Measurements from ENCODE around the gene SSTR5.

Gene SSTR5

GRCh38 chr16:1125471-1125870 lies 52.9 kb downstream of the SSTR5 start:
- H3K36me3 ChIP-seq (ENCODE audit: control insufficient read depth, insufficient read depth, low read length) = no peaks in the 10 kb centered on the region
- H3K27me3 ChIP-seq (replicated peaks; ENCODE audit: control insufficient read depth, insufficient read depth, low read length) = no peaks in the 10 kb centered on the region; the same call in 1 of the 2 replicates
- no peak overlapping the region for H3K4me3 ChIP-seq (replicated peaks; ENCODE audit: low read depth, low read length)
- TF ChIP-seq CTCF (IDR thresholded peaks at IDR 0.05; ENCODE audit: insufficient read depth, low read length, poor library complexity, severe bottlenecking) = no peak
- DNase-seq (ENCODE audit: extremely low read depth, insufficient read length) = no peak

DNA sequence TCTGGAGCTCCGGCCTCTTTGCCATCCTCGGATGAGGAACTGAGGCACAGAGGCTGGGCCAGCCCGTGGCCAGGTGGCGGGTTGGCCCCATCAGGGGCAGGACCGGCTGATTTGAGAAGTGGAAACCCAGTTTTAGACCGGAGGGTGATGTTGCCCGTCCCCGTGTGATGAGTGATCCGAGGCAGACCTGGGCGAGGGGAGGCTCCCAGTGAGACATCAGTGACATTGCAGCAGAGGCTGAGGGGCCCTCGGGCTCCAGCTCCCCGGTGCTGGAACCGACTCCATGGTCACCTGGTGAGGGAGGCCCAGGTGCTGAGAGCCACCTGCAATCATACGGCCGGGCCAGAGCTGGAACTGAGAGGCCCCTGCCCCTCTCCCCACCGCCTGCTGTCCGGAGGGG lies 53.5 kb downstream of the SSTR5 start:
- no peaks in the 10 kb centered on the region for H3K36me3 ChIP-seq (ENCODE audit: control insufficient read depth, insufficient read depth, low read length)
- TF ChIP-seq CTCF (IDR thresholded peaks at IDR 0.05; ENCODE audit: insufficient read depth, low read length, poor library complexity, severe bottlenecking) = no peak
- H3K27me3 ChIP-seq (replicated peaks; ENCODE audit: control insufficient read depth, insufficient read depth, low read length) = no peaks in the 10 kb centered on the region; the same call in 1 of the 2 replicates
- H3K4me3 ChIP-seq (replicated peaks; ENCODE audit: low read depth, low read length) = no peak overlapping the region
- DNase-seq (ENCODE audit: extremely low read depth, insufficient read length) = no peak

GRCh38 chr16:1126586-1126985 lies 54.0 kb downstream of the SSTR5 start:
- no peak for DNase-seq (ENCODE audit: extremely low read depth, insufficient read length)
- no peak for TF ChIP-seq CTCF (IDR thresholded peaks at IDR 0.05; ENCODE audit: insufficient read depth, low read length, poor library complexity, severe bottlenecking)
- no peak overlapping the region for H3K4me3 ChIP-seq (replicated peaks; ENCODE audit: low read depth, low read length)
- no peaks in the 10 kb centered on the region for H3K36me3 ChIP-seq (ENCODE audit: control insufficient read depth, insufficient read depth, low read length)
- H3K27me3 ChIP-seq (replicated peaks; ENCODE audit: control insufficient read depth, insufficient read depth, low read length) = no peaks in the 10 kb centered on the region; the same call in 1 of the 2 replicates

- DNase-seq (ENCODE audit: extremely low read depth, insufficient read length) = no peak
- no peaks in the 10 kb centered on the region; the same call in 1 of the 2 replicates for H3K27me3 ChIP-seq (replicated peaks; ENCODE audit: control insufficient read depth, insufficient read depth, low read length)
- no peak for TF ChIP-seq CTCF (IDR thresholded peaks at IDR 0.05; ENCODE audit: insufficient read depth, low read length, poor library complexity, severe bottlenecking)
- H3K36me3 ChIP-seq (ENCODE audit: control insufficient read depth, insufficient read depth, low read length) = no peaks in the 10 kb centered on the region
- no peak overlapping the region for H3K4me3 ChIP-seq (replicated peaks; ENCODE audit: low read depth, low read length)
Observed at GRCh38 chr16:1127101-1127500, 54.6 kb downstream of the SSTR5 start.

DNA sequence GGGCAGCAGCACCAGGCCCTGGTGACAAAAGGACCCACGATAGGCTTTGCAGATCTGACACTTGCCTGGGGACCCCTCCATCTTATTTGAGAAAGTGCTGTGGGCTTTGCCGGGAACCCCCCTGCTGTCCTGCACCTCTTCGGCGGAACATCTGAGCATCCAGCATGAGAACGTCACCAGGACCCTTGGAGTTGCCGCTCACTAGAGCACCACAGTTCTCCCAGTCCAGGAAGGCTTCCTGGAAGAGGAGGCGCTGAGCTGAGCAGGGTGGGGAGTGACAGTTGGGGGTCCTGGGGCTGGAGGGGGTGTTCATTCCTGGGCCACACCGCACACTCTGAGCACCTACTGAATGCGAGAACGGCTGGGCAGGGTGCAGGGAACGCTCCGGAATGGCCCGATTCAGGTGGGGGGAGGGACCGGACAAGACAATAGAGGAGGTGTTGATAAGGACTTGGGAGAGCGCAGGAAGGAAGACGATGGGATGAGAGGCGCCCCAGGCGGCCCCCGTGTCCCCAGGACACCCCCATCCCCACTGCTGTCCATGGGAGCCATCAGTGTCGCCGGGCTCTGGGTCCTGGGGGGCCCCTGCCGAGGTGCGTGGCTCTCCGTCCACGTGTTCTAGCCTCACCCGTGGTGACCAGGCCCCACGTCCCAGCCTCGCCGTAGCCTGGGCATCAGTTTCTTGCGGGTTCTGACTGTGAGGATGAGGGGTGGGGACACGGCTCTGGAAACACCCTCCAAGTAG lies 55.6 kb downstream of the SSTR5 start:
- no peak for TF ChIP-seq CTCF (IDR thresholded peaks at IDR 0.05; ENCODE audit: insufficient read depth, low read length, poor library complexity, severe bottlenecking)
- Histone ChIP-seq H3K4me3 (replicated peaks; ENCODE audit: low read depth, low read length) (no peak overlapping the region), H3K36me3 (ENCODE audit: control insufficient read depth, insufficient read depth, low read length) (no peaks in the 10 kb centered on the region), H3K27me3 (replicated peaks; ENCODE audit: control insufficient read depth, insufficient read depth, low read length) (no peaks in the 10 kb centered on the region)
- no peak for DNase-seq (ENCODE audit: extremely low read depth, insufficient read length)

Data from GM06990 (cell line).